Myocyte (in vitro differentiated cells): Measurements from ENCODE around the gene WRAP53. TPM values are rescaled to one million over a fixed set of nuclear protein-coding genes. Genes with fewer than 3 reads are reported as not detected.

ENCODE experiments used
- DNase-seq: peaks from one replicate; pipeline ENCODE4 v3.0.0-alpha.2; 2012; ENCODE audit warnings: low read depth
- total RNA-seq: library from RNA; depleted of rRNA; stranded (reverse); fragments of >200 nt; gene quantifications from 2 replicates; pipeline ENCODE4 v1.2.3, GENCODE V29; 2014

WRAP53 gene
- total RNA-seq, 1 donor from 2014 or later: 4.5 TPM

DNA sequence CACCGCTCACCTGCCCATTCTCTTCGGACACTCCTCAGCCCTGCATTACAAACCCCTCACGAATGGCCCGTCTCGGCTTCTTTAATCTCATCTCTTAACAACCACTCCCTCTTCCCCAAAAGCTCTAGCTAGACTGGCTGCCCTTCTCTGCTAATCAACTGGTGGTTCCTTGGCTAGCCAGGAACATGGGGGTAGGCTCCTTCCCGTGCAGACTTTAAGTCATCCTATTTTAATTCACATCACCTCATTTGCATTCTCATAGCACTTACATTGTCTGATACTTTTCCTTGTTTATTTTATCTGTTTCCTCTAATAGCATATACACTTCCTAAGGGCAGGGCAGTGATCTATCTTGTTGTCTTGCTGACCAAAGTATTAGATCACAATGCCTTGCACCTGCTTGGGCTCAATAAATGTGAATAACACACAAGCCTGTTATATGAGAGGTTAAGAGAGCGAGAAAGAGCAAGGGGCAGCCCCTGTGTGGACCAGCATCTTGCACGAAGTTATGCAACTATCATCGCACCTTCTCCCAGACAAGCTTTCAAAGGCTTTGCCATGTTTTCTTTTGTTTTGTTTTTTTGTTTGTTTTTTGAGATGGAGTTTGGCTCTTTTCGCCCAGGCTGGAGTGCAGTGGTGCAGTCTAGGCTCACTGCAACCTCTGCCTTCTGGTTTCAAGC, 10.7 kb upstream of the WRAP53 start:
- no peak for DNase-seq

DNA sequence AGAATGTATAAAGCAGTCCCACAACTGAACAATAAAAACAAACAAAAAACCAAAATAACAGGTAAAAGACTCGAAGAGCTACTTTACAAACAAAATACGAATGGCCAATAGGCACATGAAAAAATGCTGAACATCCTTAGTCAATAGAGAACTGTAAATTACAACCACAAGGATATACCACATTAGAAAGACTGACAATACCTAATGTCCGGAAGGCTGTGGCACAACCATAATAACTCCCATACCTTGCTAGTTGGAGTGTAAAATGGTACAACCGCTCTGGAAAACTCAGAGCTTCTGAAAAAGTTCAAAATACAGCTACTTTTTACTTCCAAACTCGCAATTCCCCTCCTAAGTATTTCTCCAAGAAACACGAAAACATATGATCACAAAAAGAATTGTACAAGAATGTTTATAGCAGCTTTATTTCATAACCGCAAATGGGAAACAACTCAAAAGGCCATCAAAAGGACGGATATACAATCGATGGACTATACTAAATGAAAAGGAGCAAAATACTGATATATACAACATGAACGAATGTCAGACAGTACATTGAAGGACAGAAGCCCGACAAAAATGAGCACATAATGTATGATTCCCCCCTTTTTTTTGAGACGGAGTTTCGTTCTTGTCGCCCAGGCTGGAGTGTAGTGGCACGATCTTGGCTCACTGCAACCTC, 3.3 kb upstream of the WRAP53 start:
- DNase-seq: no peak

DNA sequence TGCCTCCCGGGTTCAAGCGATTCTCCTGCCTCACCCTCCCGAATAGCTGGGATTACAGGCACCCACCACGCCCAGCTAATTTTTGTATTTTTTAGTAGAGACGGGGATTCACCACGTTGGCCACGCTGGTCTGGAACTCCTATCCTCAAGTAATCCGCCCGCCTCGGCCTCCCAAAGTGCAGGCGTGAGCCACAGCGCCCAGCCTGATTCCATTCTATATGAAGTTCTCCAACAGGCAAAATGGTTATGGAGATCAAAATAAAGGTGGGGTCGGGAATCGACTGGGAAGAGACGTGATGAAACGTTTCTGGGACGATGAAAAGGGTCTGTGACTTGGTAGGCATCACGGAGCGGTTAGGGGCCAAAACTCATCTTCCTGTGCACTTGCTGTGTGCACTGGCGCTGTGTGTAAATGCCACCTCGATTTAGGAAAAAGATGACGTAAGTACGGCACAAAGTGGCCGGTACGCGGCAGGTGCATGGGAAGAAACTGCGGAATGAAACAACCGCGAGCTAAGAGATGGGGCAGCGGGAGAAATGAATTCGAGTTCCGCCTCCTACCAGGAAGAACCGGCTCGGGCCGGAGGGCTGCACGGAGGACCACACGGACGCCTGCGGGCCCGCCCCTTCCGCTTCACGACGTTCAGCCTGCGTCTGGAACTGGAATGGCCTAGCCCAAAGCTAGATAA, 2.6 kb upstream of the WRAP53 start:
- peak; percentile 94 for DNase-seq

DNA sequence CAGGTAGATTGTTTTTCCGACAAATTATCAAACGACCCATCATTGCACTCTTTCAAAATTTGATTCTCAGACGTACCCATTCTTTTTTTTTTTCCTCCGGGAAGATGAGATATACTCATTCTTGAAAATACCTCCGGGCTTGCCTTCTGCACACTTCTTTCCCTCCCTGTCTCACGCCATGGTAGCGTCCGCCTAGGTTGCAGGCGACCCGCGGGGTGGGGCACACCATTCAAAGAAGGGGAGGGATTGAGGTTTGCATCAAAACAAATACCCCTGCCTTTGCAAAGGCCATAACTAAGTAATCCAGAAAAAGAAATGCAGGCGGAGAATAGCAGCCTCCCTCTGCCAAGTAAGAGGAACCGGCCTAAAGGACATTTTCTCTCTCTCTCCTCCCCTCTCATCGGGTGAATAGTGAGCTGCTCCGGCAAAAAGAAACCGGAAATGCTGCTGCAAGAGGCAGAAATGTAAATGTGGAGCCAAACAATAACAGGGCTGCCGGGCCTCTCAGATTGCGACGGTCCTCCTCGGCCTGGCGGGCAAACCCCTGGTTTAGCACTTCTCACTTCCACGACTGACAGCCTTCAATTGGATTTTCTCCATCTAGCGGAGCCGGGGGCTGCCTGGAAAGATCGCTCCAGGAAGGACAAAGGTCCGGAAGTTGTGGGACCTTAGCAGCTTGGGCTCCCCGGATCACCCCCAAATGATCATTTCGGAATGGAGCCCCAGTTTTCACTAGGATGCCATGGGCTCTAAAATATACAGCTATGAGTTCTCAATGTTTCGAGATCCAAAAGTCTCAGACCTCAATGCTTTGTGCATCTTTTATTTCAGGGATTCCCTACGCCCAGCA, 1.8 kb upstream of the WRAP53 start:
- DNase-seq: no peak

DNA sequence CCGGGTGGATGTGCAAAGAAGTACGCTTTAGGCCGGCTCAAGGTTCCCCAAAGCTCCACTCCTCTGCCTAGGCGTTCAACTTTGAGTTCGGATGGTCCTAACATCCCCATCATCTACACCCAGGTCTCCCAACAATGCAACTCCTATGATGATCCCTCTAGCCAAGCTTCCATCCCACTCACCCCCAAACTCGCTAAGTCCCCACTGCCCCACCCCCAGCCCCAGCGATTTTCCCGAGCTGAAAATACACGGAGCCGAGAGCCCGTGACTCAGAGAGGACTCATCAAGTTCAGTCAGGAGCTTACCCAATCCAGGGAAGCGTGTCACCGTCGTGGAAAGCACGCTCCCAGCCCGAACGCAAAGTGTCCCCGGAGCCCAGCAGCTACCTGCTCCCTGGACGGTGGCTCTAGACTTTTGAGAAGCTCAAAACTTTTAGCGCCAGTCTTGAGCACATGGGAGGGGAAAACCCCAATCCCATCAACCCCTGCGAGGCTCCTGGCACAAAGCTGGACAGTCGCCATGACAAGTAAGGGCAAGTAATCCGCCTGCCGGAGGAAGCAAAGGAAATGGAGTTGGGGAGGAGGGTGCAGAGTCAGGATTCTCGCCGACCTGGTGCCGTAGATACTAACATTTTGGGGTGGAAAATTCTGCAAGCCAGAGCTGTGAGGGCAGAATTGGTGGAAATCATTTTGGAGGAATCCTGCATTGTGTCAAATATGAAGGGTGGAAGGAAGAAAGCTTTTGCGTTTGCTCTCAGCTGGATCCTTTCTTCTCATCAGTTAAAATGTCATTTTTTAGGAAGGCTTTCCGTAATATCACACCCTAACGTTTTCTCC, 987 bp upstream of the WRAP53 start, which contains the start of gene TP53:
Gene TP53 (minus strand): TSS at position 419 of the 836 bp plus-strand sequence. CDS start 10,896 bp downstream, outside the sequence.
- peak; percentile 96 for DNase-seq

DNA sequence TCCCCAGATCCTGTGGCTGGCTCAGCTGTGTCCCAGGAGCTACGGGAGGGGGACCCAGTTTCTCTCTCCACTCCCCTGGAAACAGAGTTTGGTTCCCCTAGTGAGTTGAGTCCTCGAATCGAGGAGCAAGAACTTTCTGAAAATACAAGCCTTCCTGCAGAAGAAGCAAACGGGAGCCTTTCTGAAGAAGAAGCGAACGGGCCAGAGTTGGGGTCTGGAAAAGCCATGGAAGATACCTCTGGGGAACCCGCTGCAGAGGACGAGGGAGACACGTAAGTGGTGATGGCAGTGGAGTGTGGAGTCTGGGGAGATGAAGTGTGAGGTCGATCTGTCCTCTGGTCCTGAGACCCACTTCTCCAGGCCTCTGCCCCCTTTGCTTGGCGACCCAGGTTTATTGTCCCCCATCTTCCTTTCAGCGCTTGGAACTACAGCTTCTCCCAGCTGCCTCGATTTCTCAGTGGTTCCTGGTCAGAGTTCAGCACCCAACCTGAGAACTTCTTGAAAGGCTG, 585 bp downstream of the WRAP53 start:
- no peak for DNase-seq

DNA sequence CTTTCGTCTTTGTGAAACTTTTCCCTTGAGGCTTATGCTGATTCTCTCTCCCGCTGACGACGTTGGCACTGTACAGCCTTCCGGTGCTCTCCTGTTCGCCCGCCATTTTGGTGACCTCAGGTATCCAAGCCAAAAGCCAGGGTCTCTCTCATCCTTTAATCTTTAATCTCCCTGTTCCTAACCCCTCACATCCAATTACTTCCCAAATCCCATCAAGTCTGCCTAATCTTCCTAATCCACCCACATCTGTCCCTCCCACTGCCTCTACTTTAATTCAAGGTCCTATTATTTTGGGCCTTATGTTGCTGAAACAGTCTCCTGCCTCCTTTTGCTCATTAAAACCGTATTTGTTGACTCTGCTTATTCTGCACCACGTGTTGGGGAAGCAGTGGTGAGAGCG, 7.3 kb downstream of the WRAP53 start:
- DNase-seq: no peak

DNA sequence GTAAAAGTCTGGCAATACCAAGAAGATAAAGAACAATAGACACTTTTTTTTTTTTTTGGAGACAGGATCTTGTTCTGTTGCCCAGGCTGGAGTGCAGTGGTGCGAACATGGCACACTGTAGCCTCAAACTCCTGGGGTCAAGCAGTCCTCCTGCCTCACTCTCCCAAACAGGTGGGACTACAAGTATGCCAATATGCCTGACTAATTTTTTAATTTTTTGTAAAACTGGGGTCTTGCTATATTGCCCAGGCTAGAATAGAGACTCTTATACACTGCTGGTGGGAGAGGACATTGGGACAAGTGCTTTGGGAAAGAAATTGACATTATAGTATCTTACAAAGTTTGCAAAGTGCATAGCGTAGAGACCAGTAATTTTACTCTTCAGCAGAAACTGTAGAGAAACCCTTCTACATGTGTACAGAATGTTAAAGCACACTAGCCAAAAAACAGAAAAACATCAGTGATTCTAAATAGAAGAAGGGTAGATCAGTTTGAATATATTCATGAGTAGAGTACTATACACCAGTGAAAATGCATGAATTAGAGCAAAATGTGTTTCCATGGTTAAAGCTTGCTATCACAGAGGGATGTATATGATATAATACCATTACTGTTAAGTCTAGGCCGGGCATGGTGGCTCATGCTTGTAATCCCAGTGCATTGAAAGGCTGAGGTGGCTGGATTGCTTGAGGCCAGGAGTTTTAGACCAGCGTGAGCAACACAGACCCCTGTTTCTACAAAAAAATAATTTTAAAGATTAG, 9.7 kb downstream of the WRAP53 start:
- DNase-seq: no peak

DNA sequence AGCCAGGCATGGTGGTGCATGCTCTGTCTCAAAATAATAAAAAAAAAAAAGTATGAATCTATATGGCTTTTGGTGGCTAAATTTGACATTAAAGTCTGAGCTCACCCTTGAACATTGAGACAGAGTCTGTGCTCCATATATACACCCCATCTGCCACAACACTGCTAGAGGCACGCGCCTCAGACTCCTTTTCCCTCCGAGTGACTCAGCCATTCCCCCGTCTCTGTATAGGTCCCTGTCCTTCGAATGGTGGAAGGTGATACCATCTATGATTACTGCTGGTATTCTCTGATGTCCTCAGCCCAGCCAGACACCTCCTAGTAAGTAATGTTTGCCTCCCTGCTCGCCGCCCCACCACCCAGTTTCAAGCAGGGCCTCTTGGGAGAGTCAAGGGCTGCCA, 12.2 kb downstream of the WRAP53 start:
- DNase-seq: no peak

GRCh38 chr17:7701681-7702080, 13.4 kb downstream of the WRAP53 start:
- no peak for DNase-seq

DNA sequence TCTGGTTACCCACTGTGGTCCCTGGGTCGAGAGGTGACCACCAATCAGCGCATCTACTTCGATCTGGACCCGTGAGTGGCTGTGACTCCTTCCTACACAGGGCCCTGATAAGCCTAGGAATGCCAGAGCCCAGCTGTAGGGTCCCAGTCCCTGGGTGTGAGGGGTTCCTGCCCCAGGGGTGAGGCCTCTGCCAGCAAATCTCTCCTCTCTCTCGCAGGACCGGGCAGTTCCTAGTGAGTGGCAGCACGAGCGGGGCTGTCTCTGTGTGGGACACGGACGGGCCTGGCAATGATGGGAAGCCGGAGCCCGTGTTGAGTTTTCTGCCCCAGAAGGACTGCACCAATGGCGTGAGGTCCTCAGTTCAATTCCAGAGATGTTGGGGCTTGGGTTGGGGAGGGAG, 14.5 kb downstream of the WRAP53 start:
- DNase-seq: no peak

- DNase-seq: no peak
These were observed 15.6 kb downstream of the WRAP53 start for GRCh38 chr17:7703584-7704479.

DNA sequence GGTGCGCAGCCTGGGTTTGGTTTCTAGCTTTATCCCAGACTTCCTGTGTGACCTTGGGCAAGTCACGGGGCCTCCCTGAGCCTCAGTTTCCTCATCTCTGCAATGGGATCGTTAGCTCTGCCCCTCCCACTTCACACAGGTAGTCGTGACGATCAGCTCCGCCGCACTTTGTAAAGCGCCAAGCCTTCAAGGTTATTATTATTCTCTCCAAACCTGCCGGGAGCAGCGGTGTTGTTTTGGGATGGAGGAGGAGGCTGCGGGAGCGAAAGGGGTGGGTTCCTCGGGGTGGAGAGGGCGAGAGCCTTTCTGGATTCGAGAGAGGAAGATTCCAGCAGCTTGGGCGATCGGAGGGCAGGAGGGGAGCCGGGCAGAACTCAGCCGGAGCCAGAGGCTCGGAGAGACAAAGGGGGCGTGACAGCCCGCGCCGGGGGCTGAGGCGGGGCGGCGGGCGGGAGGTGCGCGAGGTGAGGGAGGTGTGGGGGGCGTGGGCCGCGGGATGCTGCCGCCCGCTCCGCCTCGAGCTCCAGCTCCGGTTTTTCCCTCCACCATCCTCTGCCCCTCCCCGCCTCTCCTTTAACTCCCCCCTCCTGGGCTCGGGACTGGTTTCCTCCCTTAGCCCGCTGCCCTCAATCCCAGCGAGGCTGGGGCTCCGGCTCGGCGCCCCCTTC, 16.5 kb downstream of the WRAP53 start, which contains the start of gene EFNB3:
Gene EFNB3 (plus strand): TSS at position 602 of the 668 bp plus-strand sequence. CDS start 397 bp downstream, outside the sequence.
- DNase-seq: no peak

GRCh38 chr17:7705269-7706255, 17.3 kb downstream of the WRAP53 start:
- no peak for DNase-seq

GRCh38 chr17:7706631-7707354, 18.5 kb downstream of the WRAP53 start:
- DNase-seq: no peak

GRCh38 chr17:7707446-7707845, 19.2 kb downstream of the WRAP53 start:
- no peak for DNase-seq
